K562 (cell line): Measurements from ENCODE around the gene SRGAP2C. TPM values are rescaled to one million over a fixed set of nuclear protein-coding genes. Genes with fewer than 3 reads are reported as not detected.
"Not testable (repeated sequence)": the region's sequence is repeated elsewhere in the genome, so short reads cannot be mapped to it uniquely, and the experiment has no call there.

Experiments used
- ATAC-seq: fragments of 200-7000 bp; cut with Tn5 transposase; 3 replicates; pipeline ENCODE4 v1.9.1; 2020; ENCODE audit warnings: moderate library complexity
- BruUV-seq: library from RNA; stranded (reverse); fragments of 400-500 nt; replicated peaks from 2 replicates; lab custom pipeline; 2021; lab: Mats Ljungman, UMichigan
- CTCF ChIA-PET: fragments of 300-600 bp; formaldehyde crosslinking; extraction: SDS; loops from one replicate; lab custom pipeline; 2021; ENCODE audit warnings: low intra/inter-chr PET ratio; lab: Yijun Ruan, JAX
- POLR2A ChIA-PET: fragments of 300-600, 350-650 bp; sonication (Branson Sonifier 250); formaldehyde crosslinking; extraction: SDS; loops from one replicate; lab custom pipeline; 2021; ENCODE audit warnings: antibody characterized with exemption, inconsistent platforms; lab: Yijun Ruan, JAX
- DNase-seq, 4 experiments: peaks; one replicate each; pipeline versions ENCODE4 v3.0.0 to v3.0.0-alpha.2; 2011 to 2018; ENCODE audit warnings: low spot score in 3 of 4, mixed read lengths in 3 of 4; ENCODE audit errors: extremely low read depth in 1 of 4
- FAIRE-seq: peaks from 2 replicates; lab custom pipeline; 2011; peaks lifted over from hg19 to GRCh38; lab: Jason Lieb, UNC
- H2AFZ ChIP-seq: 2 replicates; pipeline ENCODE4 v1.6.0; 2011; ENCODE audit warnings: low read depth, low read length, control low read depth, inconsistent platforms
- H3K27ac ChIP-seq: fragments of 200-600 bp; 3 replicates; pipeline ENCODE4 v1.8.0; 2011; ENCODE audit warnings: low read depth, mild to moderate bottlenecking, control low read depth, inconsistent platforms, low read length, moderate library complexity, mixed read lengths; ENCODE audit errors: extremely low read depth
- H3K27me3 ChIP-seq, 2 experiments: fragments of 300-600 bp in 1 of 2; 2 replicates in 1 of 2; 3 replicates in 1 of 2; pipeline versions ENCODE4 v1.6.0 to v1.8.0; 2011; ENCODE audit warnings: inconsistent platforms in 2 of 2, low read length in 2 of 2, mild to moderate bottlenecking in 1 of 2, mixed read lengths in 1 of 2, moderate library complexity in 1 of 2; ENCODE audit not compliant: control insufficient read depth in 2 of 2, insufficient read depth in 2 of 2
- H3K36me3 ChIP-seq: fragments of 300-600 bp; 3 replicates; pipeline ENCODE4 v1.8.0; 2011; ENCODE audit warnings: mild to moderate bottlenecking, low read length, inconsistent platforms; ENCODE audit not compliant: control insufficient read depth, insufficient read depth
- H3K4me1 ChIP-seq, 2 experiments: fragments of 200-600 bp in 1 of 2; replicated peaks in 1 of 2; 2 replicates in 1 of 2; 3 replicates in 1 of 2; pipeline versions ENCODE4 v1.5.1 to v1.8.0; 2011; ENCODE audit warnings: inconsistent platforms in 2 of 2, low read length in 2 of 2, mild to moderate bottlenecking in 1 of 2, mixed read lengths in 1 of 2, moderate library complexity in 1 of 2; ENCODE audit not compliant: control insufficient read depth in 2 of 2, insufficient read depth in 2 of 2
- H3K4me2 ChIP-seq: 2 replicates; pipeline ENCODE4 v1.6.1; 2011; ENCODE audit warnings: low read length, control low read depth, inconsistent platforms, mixed read lengths; ENCODE audit not compliant: insufficient read depth
- H3K4me3 ChIP-seq: fragments of 200-600 bp; sonication (generic), shearing (Covaris generic); 2 replicates; pipeline ENCODE4 v1.5.1; 2016; ENCODE audit warnings: control low read depth, inconsistent platforms
- H3K79me2 ChIP-seq: fragments of 200-600 bp; 3 replicates; pipeline ENCODE4 v1.8.0; 2011; ENCODE audit warnings: low read length, inconsistent platforms; ENCODE audit not compliant: control insufficient read depth, insufficient read depth
- H3K9ac ChIP-seq, 2 experiments: 2 replicates each; pipeline versions ENCODE4 v1.6.0 to v1.6.1; 2011; ENCODE audit warnings: low read depth in 2 of 2, low read length in 2 of 2, control low read depth in 1 of 2, inconsistent platforms in 1 of 2, mild to moderate bottlenecking in 1 of 2, mixed read lengths in 1 of 2; ENCODE audit not compliant: insufficient read depth in 1 of 2
- H3K9me1 ChIP-seq: one replicate; pipeline ENCODE4 v1.6.0; 2011; ENCODE audit warnings: inconsistent platforms, mild to moderate bottlenecking, low read length, moderate library complexity; ENCODE audit not compliant: control insufficient read depth, insufficient read depth
- H3K9me3 ChIP-seq: replicated peaks from 2 replicates; pipeline ENCODE4 v1.5.1; 2011; ENCODE audit warnings: low read depth, low read length, inconsistent platforms; ENCODE audit not compliant: control insufficient read depth, insufficient read depth
- H4K20me1 ChIP-seq: replicated peaks from 2 replicates; pipeline ENCODE4 v1.6.1; 2011; ENCODE audit warnings: low read length, inconsistent platforms, mixed read lengths; ENCODE audit not compliant: control insufficient read depth, insufficient read depth
- ATF3 ChIP-seq, 2 experiments: fragments of 450-650 bp in 1 of 2; sonication (generic) in 1 of 2; formaldehyde crosslinking in 1 of 2; IDR thresholded peaks in 1 of 2; conservative IDR thresholded peaks in 1 of 2; 2 replicates each; pipeline versions ENCODE4 v1.6.1 to v1.8.1; 2016 to 2023; ENCODE audit warnings: mild to moderate bottlenecking in 2 of 2, moderate library complexity in 2 of 2, inconsistent platforms in 1 of 2, missing genetic modification reagents in 1 of 2
- CREM ChIP-seq: IDR thresholded peaks from 2 replicates; pipeline ENCODE4 v1.6.1; 2014; ENCODE audit warnings: antibody characterized with exemption, low read depth
- FOSL1 ChIP-seq: fragments of 200-800 bp; sonication (Bioruptor generic); conservative IDR thresholded peaks from 2 replicates; pipeline ENCODE4 v1.6.1; 2016; ENCODE audit warnings: missing genetic modification characterization, missing compliant biosample characterization
- JUN ChIP-seq, 2 experiments: sonication (generic) in 1 of 2; formaldehyde crosslinking in 1 of 2; IDR thresholded peaks; 2 replicates each; pipeline versions ENCODE4 v1.6.1 to v1.8.0; 2012 to 2022; ENCODE audit warnings: borderline replicate concordance in 2 of 2, mild to moderate bottlenecking in 2 of 2, improper control_type of control experiment in 1 of 2, low read depth in 1 of 2, low read length in 1 of 2, missing genetic modification reagents in 1 of 2
- JUND ChIP-seq, 2 experiments: IDR thresholded peaks; 2 replicates in 1 of 2; 3 replicates in 1 of 2; pipeline ENCODE4 v1.6.1; 2011; ENCODE audit warnings: borderline replicate concordance in 2 of 2, low read depth in 2 of 2, low read length in 2 of 2, improper control_type of control experiment in 1 of 2, missing biosample characterization in 1 of 2, missing genetic modification characterization in 1 of 2, missing genetic modification reagents in 1 of 2
- NFE2 ChIP-seq: IDR thresholded peaks from 2 replicates; pipeline ENCODE4 v1.6.1; 2014; ENCODE audit warnings: antibody characterized with exemption, low read depth
- ZNF384 ChIP-seq: IDR thresholded peaks from 2 replicates; pipeline ENCODE4 v1.6.1; 2012; ENCODE audit warnings: low read depth, low read length, improper control_type of control experiment
- WGBS: fragments of 100-300 bp; shearing (Covaris generic); methylation state at CpG from one replicate; pipeline ENCODE4 v1.1.6; 2016; ENCODE audit warnings: low coverage, mixed read lengths; ENCODE audit not compliant: insufficient coverage; ENCODE audit errors: missing lambda C conversion rate; 5-methylcytosine and 5-hydroxymethylcytosine counted together
- in situ Hi-C: fragments of 300-500 bp; cut with MboI; formaldehyde crosslinking; loops from 4 replicates; pipeline ENCODE4 v1.15.0; 2018; ENCODE audit warnings: inconsistent platforms, mixed read lengths
- intact Hi-C: fragments of 100-400 bp; cut with micrococcal nuclease; formaldehyde crosslinking; loops from 2 replicates; pipeline ENCODE4 v1.14.2; 2022
- polyA plus RNA-seq, 8 experiments: library from polyadenylated mRNA; depleted of rRNA in 4 of 8; stranded (reverse) in 5 of 8; unstranded in 3 of 8; fragments of >200 nt; fragmentation: Nextera tagmentation in 2 of 8; fragmentation: Illumina TruSeq in 1 of 8; extraction: Ambion mirVana in 2 of 8; extraction: Trizol in 1 of 8; gene quantifications; 2 replicates each; pipeline versions ENCODE4 v1.2.1 to v1.2.3, GENCODE V29; 2011 to 2014; ENCODE audit warnings: inconsistent platforms in 1 of 8, missing spikeins in 1 of 8
- total RNA-seq, 7 experiments: library from RNA; depleted of rRNA in 6 of 7; stranded (reverse); fragments of >200 nt in 6 of 7; fragmentation: Illumina TruSeq in 2 of 7; extraction: Trizol in 2 of 7; gene quantifications; 2 replicates each; pipeline versions ENCODE4 v1.2.1 to v1.2.3, GENCODE V29; 2011 to 2021; ENCODE audit warnings: low replicate concordance in 1 of 7
- TF ChIP-seq, protein P1 (sequence below): sonication (generic); IDR thresholded peaks from 2 replicates; pipeline ENCODE4 v1.6.1; 2016

The SRGAP2C gene
- total and polyA plus RNA-seq, 9 of the 15 experiments (the other 6 are each of a cell fraction or from before 2014, with no cell fraction given) = 5.0 to 21.1 (median 7.7) TPM

- H2AFZ ChIP-seq; H3K9me1 ChIP-seq; intact Hi-C loops; FAIRE-seq; POLR2A ChIA-PET; CTCF ChIA-PET; H3K4me3 ChIP-seq; H3K4me1 ChIP-seq; H3K36me3 ChIP-seq; in situ Hi-C loops; H3K27me3 ChIP-seq; H3K79me2 ChIP-seq; H3K27ac ChIP-seq; H3K9me3 ChIP-seq; BruUV-seq; H3K4me2 ChIP-seq; H3K9ac ChIP-seq; H4K20me1 ChIP-seq; TF ChIP-seq JUN (CRISPR knock-in tag; IDR thresholded peaks at IDR 0.05; ENCODE audit: borderline replicate concordance); ATF3 (CRISPR knock-in tag; conservative IDR thresholded peaks at IDR 0.05): not testable (repeated sequence)
- DNase-seq (peak in 1 of 4 experiments; percentile 78), ATAC-seq (peak; percentile 92)
- TF ChIP-seq JUN (IDR thresholded peaks at IDR 0.05; ENCODE audit: borderline replicate concordance, low read depth, low read length) (peak; percentile 56; the same call in 1 of the 2 replicates), CREM (0 out of 2 replicates have a peak, but pooled peaks have one; percentile 5), NFE2 (0 out of 2 replicates have a peak, but pooled peaks have one; percentile 33), ATF3 (IDR thresholded peaks at IDR 0.05) (peak; percentile 60; the same call in 1 of the 2 replicates), ZNF384 (0 out of 2 replicates have a peak, but pooled peaks have one; percentile 36), FOSL1 (tag) (peak; percentile 69), JUND (IDR thresholded peaks at IDR 0.05; ENCODE audit: borderline replicate concordance, low read depth, low read length) (peak; percentile 82), JUND (tag; IDR thresholded peaks at IDR 0.05; ENCODE audit: borderline replicate concordance, low read depth, low read length) (peak; percentile 63; the same call in 1 of the 3 replicates)
- TF ChIP-seq, protein P1, sequence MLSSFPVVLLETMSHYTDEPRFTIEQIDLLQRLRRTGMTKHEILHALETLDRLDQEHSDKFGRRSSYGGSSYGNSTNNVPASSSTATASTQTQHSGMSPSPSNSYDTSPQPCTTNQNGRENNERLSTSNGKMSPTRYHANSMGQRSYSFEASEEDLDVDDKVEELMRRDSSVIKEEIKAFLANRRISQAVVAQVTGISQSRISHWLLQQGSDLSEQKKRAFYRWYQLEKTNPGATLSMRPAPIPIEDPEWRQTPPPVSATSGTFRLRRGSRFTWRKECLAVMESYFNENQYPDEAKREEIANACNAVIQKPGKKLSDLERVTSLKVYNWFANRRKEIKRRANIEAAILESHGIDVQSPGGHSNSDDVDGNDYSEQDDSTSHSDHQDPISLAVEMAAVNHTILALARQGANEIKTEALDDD = peak; percentile 43; the same call in 1 of the 2 replicates
- 0% methylated on average over 2 of the region's 5 CpGs for WGBS
Measured at GRCh38 chr1:121163850-121164757, 20.7 kb upstream of the SRGAP2C start.

GRCh38 chr1:121165296-121165695, 19.5 kb upstream of the SRGAP2C start:
- H3K4me3 ChIP-seq, in situ Hi-C loops, intact Hi-C loops, H3K9me1 ChIP-seq, CTCF ChIA-PET, ATAC-seq, H3K9me3 ChIP-seq, H2AFZ ChIP-seq, H3K27me3 ChIP-seq, H3K27ac ChIP-seq, H4K20me1 ChIP-seq, DNase-seq, H3K9ac ChIP-seq, H3K4me1 ChIP-seq, H3K36me3 ChIP-seq, POLR2A ChIA-PET, H3K79me2 ChIP-seq, H3K4me2 ChIP-seq, FAIRE-seq, BruUV-seq: not testable (repeated sequence)
